ENCODE measurements around the gene PUM2. TPM values are rescaled to one million over a fixed set of nuclear protein-coding genes. Genes with fewer than 3 reads are reported as not detected.

Gene PUM2
- total RNA-seq, 1 donor from 2014 or later, result 22.4 TPM

DNA sequence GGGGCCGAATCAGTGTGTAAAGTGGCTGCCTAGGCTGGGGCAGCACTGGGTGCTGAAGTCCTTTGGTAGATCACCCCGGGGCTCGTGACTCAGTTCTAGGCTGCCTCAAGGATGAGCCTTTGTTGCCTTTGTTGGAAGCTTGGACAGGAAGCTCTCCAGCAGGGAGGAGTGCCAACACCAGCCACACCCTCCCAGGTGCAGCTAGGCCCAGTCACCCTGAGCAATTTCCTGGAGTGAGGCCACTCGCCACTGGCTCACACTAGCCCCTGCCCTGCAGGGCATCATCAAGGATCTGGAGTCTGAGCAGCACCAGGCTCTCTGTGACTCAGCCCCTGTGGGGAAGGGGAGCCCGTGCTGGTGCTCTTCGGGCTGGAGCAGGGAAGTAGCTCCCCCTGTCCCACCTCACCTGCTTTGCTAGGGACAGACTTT is 119.0 kb downstream of the PUM2 start:
- no peaks in the 10 kb centered on the region for H3K27me3 ChIP-seq
- intact Hi-C loops (cut with DNase I), result no loop called here
- no peak overlapping the region for H3K27ac ChIP-seq
- TF ChIP-seq, protein P1, sequence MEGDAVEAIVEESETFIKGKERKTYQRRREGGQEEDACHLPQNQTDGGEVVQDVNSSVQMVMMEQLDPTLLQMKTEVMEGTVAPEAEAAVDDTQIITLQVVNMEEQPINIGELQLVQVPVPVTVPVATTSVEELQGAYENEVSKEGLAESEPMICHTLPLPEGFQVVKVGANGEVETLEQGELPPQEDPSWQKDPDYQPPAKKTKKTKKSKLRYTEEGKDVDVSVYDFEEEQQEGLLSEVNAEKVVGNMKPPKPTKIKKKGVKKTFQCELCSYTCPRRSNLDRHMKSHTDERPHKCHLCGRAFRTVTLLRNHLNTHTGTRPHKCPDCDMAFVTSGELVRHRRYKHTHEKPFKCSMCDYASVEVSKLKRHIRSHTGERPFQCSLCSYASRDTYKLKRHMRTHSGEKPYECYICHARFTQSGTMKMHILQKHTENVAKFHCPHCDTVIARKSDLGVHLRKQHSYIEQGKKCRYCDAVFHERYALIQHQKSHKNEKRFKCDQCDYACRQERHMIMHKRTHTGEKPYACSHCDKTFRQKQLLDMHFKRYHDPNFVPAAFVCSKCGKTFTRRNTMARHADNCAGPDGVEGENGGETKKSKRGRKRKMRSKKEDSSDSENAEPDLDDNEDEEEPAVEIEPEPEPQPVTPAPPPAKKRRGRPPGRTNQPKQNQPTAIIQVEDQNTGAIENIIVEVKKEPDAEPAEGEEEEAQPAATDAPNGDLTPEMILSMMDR (IDR thresholded peaks at IDR 0.05), result no peak
- no peaks in the 10 kb centered on the region for H3K36me3 ChIP-seq
- no peaks in the 10 kb centered on the region for H3K9me3 ChIP-seq
- no peak overlapping the region for H3K4me3 ChIP-seq
- no peaks in the 10 kb centered on the region for H3K4me1 ChIP-seq
- DNase-seq (ENCODE audit: low spot score in 2 of 2), result peak in 1 of 2 donors; percentile 46

DNA sequence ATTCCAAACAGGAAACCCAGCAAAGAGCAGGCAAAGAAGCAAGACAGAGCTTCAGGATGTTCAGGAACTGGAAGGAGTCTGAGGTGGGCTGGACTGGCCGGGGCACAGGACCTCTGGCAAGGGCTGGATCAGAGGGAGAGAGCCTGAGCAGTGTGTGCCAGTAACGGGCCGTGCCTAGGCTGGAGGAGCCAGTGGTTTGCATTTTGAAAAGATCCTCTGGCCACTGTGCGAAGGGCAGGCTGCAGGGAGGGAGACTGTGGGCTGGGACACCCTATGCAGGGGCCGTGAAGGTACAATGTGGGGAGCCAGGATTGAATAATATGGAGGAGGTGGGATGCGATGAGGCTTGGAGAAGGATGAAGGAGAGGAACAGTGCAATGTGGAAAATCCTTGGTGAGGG is 119.5 kb downstream of the PUM2 start:
- no peaks in the 10 kb centered on the region for H3K36me3 ChIP-seq

DNA sequence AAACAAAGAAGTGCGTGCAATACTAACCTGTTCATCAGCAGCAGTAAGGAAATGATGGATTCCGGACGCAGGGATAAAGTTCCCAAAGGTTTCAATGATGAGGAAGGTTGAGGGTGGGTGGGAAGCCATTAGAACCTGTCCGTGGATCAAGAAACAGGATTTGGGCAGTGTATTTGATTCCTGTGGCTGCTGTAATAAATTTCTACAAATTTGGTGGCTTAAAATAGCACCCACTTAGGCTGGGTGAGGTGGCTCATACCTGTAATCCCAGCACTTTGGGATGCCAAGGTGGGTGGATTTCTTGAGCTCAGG is 120.6 kb downstream of the PUM2 start:
- Histone ChIP-seq H3K27me3 (no peaks in the 10 kb centered on the region), H3K27ac (no peak overlapping the region), H3K9me3 (no peaks in the 10 kb centered on the region), H3K36me3 (no peaks in the 10 kb centered on the region), H3K4me1 (peaks cover 3 to 5% of the 10 kb centered on the region in 2 donors), H3K4me3 (no peak overlapping the region)
- TF ChIP-seq, protein P1 (IDR thresholded peaks at IDR 0.05), result no peak
- intact Hi-C loops (cut with DNase I), result no loop called here
- DNase-seq (ENCODE audit: low spot score in 2 of 2), result peak in 1 of 2 donors; percentile 12

More for the DNA sequence above, 119.5 kb downstream of the PUM2 start:
- Histone ChIP-seq H3K9me3 (no peaks in the 10 kb centered on the region), H3K4me1 (no peaks in the 10 kb centered on the region), H3K27ac (no peak overlapping the region), H3K4me3 (no peak overlapping the region), H3K27me3 (no peaks in the 10 kb centered on the region)
- TF ChIP-seq, protein P1 (IDR thresholded peaks at IDR 0.05), result no peak
- intact Hi-C loops (cut with DNase I), result no loop called here
- DNase-seq (ENCODE audit: low spot score in 2 of 2), result peak in 1 of 2 donors; percentile 41

DNA sequence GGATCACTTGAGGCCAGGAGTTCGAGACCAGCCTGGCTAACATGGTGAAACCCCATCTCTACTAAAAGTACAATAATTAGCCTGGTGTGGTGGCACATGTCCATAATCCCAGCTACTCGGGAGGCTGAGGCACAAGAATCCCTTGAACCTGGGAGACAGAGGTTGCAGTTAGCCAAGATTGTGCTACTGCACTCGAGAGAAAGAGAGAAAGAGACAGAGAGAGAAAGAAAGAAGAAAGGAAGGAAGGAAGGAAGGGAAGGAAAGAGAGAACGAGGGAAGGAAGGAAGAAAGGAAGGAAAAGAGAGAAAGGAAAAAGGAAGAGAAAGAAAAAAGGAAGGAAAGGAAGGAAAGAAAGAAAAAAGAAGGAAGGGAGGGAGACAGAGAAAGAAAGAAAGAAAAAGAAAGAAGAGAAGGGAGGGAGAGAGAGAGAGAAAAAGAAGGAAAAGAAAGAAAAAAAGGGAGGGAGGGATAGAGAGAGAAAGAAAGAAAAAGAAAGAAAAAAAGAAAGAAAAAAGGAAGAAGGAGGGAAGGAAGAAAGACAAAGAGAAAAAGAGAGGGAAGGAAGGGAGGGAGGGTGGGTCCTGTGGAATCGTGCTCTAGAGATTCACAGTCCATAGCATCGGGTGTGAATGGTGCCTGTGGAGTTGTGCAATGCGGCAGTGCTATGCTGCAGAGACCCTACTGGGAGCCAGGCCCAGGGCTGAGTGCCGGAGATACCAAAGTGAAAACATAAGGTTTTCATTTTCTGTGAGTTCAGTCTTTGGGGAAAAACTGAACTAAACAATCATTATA is 121.1 kb downstream of the PUM2 start:
- H3K27me3 ChIP-seq, result no peaks in the 10 kb centered on the region
- intact Hi-C loops (cut with DNase I), result no loop called here
- H3K9me3 ChIP-seq, result no peaks in the 10 kb centered on the region
- H3K4me1 ChIP-seq, result peaks cover 3 to 5% of the 10 kb centered on the region in 2 donors
- DNase-seq (ENCODE audit: low spot score in 2 of 2), result peak in 1 of 2 donors; percentile 9
- TF ChIP-seq, protein P1 (IDR thresholded peaks at IDR 0.05), result no peak
- H3K27ac ChIP-seq, result no peak overlapping the region
- no peaks in the 10 kb centered on the region for H3K36me3 ChIP-seq
- H3K4me3 ChIP-seq, result no peak overlapping the region

DNA sequence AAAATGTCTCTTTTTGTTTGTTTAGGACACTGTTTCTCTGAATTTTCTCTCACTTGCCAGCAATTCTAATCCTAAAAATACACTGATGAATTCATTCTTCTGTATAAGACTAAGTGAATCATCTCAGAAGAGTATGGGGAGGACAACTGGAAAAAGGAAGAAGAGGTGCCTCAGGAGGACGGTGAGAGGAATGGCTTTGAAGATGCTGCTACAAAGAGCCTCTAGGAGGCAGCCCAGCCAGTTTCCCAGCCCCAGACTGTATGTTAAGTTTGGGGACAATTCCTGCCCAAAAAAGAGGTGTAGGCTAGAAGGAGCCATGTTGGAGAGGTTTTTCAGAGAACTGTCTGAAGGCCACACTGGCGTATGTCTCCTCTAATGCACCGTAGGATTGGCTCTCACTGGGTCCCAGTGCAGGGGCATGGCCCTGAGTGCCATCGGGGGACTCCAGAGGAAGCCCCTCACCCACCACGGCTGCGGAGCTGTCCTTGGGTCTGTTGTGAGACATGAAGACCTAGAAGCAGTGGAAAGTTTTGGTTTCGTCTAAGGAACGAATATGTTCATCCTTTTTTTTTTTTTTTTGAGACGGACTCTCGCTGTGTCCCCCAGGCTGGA is 122.6 kb downstream of the PUM2 start:
- no peaks in the 10 kb centered on the region for H3K36me3 ChIP-seq
- no peaks in the 10 kb centered on the region for H3K27me3 ChIP-seq
- H3K4me1 ChIP-seq, result peaks cover 8 to 14% of the 10 kb centered on the region in 2 donors
- no peaks in the 10 kb centered on the region for H3K9me3 ChIP-seq
- H3K27ac ChIP-seq, result no peak overlapping the region
- H3K4me3 ChIP-seq, result no peak overlapping the region
- TF ChIP-seq, protein P1 (IDR thresholded peaks at IDR 0.05), result no peak
- intact Hi-C loops (cut with DNase I), result no loop called here
- DNase-seq (ENCODE audit: low spot score in 2 of 2), result peak in 1 of 2 donors; percentile 21
